Cardiac muscle cell (in vitro differentiated cells and primary cell): ENCODE measurements around the gene GAB2. TPM values are rescaled to one million over a fixed set of nuclear protein-coding genes. Genes with fewer than 3 reads are reported as not detected.
"Not testable (repeated sequence)": the region's sequence is repeated elsewhere in the genome, so short reads cannot be mapped to it uniquely, and the experiment has no call there.

ENCODE experiments used
- DNase-seq, 2 donors: peaks; one replicate each; pipeline versions ENCODE4 v3.0.0 to v3.0.0-alpha.2; 2010 to 2017; ENCODE audit warnings: low read depth in 1 of 2, low spot score in 1 of 2
- H3K27ac ChIP-seq: fragments of 200-600 bp; sonication (generic); 2 replicates; pipeline ENCODE4 v1.5.1; 2016
- H3K27me3 ChIP-seq: fragments of 200-600 bp; sonication (generic); 2 replicates; pipeline ENCODE4 v1.6.0; 2016; ENCODE audit warnings: control low read depth
- H3K36me3 ChIP-seq: fragments of 200-600 bp; sonication (generic); 2 replicates; pipeline ENCODE4 v1.5.1; 2016; ENCODE audit warnings: control low read depth
- H3K4me1 ChIP-seq: fragments of 200-600 bp; sonication (generic); 2 replicates; pipeline ENCODE4 v1.8.1; 2017; ENCODE audit warnings: low read depth, mild to moderate bottlenecking, mixed run types
- H3K4me3 ChIP-seq: fragments of 200-600 bp; sonication (generic); 2 replicates; pipeline ENCODE4 v1.5.1; 2016; ENCODE audit warnings: mild to moderate bottlenecking
- H3K9me3 ChIP-seq: fragments of 200-600 bp; sonication (generic); 2 replicates; pipeline ENCODE4 v1.5.1; 2017; ENCODE audit warnings: low read depth, mild to moderate bottlenecking, control low read depth
- polyA plus RNA-seq: library from polyadenylated mRNA; unstranded; fragments of >200 nt; fragmentation: Nextera tagmentation; extraction: Ambion mirVana; gene quantifications from 2 replicates; pipeline ENCODE4 v1.2.1, GENCODE V29; 2016
- total RNA-seq: library from RNA; depleted of rRNA; stranded (reverse); fragments of >200 nt; gene quantifications from 2 replicates; pipeline ENCODE4 v1.2.3, GENCODE V29; 2016
- TF ChIP-seq, protein P1 (sequence below): IDR thresholded peaks from 2 replicates; pipeline ENCODE4 v1.5.1; 2012; ENCODE audit warnings: low read depth, mild to moderate bottlenecking, low read length

Gene GAB2
- total and polyA plus RNA-seq, 2 experiments from 2014 or later, result 5.3 to 18.0 TPM

DNA sequence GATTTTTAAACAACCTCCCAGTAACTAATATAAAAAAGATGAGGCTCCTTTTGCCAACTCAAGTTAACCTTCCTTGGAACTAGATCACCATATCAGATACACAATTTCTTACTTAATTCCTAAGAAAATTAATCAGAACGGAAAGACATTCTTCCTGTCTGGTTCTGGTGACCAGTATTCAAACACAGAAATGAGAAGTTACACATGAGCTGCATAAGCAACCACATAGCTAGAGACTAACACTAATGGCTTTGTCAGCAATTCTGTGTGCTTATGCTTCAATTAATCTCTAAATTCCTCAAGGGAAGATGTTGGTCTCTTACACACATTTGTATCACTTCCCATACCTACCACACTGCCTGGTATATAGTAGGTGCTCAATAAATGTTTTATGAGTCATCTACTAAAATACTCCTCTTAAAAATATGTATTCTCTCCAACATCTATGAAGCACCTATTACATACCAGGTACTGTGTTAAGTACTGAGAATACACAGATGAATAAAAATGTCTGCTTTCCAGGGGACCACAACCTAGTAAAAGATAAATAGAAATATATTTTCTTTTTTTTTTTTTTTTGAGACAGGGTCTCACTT lies 54.5 kb downstream of the GAB2 start:
- TF ChIP-seq, protein P1, sequence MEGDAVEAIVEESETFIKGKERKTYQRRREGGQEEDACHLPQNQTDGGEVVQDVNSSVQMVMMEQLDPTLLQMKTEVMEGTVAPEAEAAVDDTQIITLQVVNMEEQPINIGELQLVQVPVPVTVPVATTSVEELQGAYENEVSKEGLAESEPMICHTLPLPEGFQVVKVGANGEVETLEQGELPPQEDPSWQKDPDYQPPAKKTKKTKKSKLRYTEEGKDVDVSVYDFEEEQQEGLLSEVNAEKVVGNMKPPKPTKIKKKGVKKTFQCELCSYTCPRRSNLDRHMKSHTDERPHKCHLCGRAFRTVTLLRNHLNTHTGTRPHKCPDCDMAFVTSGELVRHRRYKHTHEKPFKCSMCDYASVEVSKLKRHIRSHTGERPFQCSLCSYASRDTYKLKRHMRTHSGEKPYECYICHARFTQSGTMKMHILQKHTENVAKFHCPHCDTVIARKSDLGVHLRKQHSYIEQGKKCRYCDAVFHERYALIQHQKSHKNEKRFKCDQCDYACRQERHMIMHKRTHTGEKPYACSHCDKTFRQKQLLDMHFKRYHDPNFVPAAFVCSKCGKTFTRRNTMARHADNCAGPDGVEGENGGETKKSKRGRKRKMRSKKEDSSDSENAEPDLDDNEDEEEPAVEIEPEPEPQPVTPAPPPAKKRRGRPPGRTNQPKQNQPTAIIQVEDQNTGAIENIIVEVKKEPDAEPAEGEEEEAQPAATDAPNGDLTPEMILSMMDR, result no peak
- Histone ChIP-seq H3K27me3 (no peaks in the 10 kb centered on the region), H3K36me3 (no peaks in the 10 kb centered on the region), H3K9me3 (no peaks in the 10 kb centered on the region), H3K4me3 (no peak overlapping the region), H3K27ac (no peak overlapping the region), H3K4me1 (peaks cover 9% of the 10 kb centered on the region)
- no peak for DNase-seq

DNA sequence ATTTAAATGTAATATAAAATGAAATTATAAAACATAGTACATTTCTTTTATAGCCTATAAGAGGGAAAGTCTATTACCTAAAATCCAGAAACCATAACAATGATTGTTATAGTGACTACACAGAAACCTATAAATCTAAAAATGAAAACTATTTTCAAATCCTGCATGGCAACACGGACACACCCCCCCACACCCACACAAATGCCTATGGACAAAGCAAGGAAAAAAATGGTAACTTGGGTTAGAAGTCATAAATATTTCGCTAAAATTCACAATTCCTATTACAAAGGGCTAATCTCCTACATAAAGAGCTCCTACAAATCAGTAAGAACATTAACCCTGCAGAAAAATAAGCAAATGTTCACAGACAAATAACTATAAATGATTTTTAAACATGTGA lies 56.4 kb downstream of the GAB2 start:
- TF ChIP-seq, protein P1, result no peak
- Histone ChIP-seq H3K4me3 (no peak overlapping the region), H3K27ac (no peak overlapping the region), H3K27me3 (no peaks in the 10 kb centered on the region), H3K36me3 (no peaks in the 10 kb centered on the region), H3K4me1 (peaks cover 9% of the 10 kb centered on the region), H3K9me3 (no peaks in the 10 kb centered on the region)
- DNase-seq, result no peak

DNA sequence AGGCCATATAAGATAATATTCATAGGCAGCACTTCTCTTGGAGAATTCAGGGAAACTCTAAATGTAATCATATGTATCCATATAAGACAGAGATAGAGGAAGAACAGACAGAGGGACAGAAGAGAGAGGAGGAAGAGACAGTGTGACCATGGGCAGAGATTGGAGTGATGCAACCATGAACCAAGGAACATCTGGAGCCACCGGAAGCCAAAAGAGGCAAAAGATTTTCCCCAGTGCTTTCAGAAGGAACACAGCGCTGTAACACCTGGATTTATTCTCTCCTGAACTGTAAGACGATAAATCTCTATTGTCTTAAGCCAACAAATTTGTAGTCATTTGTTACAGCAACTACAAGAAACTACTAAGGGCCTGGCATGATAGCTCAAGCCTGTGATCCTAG lies 57.7 kb downstream of the GAB2 start:
- H3K4me1 ChIP-seq, result peaks cover 4% of the 10 kb centered on the region
- H3K36me3 ChIP-seq, result no peaks in the 10 kb centered on the region
- H3K4me3 ChIP-seq, result no peak overlapping the region
- no peak overlapping the region for H3K27ac ChIP-seq
- no peak for DNase-seq
- H3K27me3 ChIP-seq, result no peaks in the 10 kb centered on the region
- TF ChIP-seq, protein P1, result no peak
- H3K9me3 ChIP-seq, result no peaks in the 10 kb centered on the region

DNA sequence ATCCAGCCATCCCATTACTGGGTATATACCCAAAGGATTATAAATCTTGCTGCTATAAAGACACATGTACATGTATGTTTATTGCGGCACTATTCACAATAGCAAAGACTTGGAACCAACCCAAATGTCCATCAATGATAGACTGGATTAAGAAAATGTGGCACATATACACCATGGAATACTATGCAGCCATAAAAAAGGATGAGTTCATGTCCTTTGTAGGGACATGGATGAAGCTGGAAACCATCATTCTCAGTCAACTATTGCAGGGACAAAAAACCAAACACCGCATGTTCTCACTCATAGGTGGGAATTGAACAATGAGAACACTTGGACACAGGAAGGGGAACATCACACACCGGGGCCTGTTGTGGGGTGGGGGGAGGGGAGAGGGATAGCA lies 59.7 kb downstream of the GAB2 start:
- not testable (repeated sequence) for H3K27me3 ChIP-seq, H3K4me3 ChIP-seq, H3K27ac ChIP-seq, H3K36me3 ChIP-seq, H3K4me1 ChIP-seq, DNase-seq, H3K9me3 ChIP-seq

DNA sequence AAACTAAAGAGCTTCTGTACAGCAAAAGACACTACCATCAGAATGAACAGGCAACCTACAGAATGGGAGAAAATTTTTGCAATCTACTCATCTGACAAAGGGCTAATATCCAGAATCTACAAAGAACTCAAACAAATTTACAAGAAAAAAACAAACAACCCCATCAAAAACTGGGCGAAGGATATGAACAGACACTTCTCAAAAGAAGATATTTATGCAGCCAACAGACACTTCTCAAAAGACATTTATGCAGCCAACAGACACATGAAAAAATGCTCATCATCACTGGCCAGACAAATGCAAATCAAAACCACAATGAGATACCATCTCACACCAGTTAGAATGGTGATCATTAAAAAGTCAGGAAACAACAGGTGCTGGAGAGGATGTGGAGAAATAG lies 60.2 kb downstream of the GAB2 start:
- H3K27me3 ChIP-seq, H3K4me1 ChIP-seq, DNase-seq, H3K4me3 ChIP-seq, H3K9me3 ChIP-seq, H3K36me3 ChIP-seq, H3K27ac ChIP-seq: not testable (repeated sequence)

DNA sequence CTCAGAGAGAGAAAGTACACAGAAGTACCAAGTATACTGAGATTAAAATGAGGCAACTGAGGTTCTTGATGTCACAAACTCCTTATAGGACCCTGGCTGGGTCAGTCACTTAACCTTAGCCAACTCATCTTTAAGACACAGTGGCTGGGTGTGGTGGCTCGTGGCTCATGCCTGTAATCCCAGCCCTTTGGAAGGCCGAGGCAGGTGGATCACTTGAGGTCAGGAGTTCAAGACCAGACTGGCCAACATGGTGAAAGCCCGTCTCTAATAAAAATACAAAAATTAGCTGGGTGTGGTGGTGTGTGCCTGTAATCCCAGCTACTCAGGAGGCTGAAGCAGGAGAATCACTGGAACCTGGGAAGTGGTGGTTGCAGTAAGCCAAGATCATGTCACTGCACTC lies 61.9 kb downstream of the GAB2 start:
- H3K36me3 ChIP-seq, H3K4me3 ChIP-seq, H3K27me3 ChIP-seq, H3K27ac ChIP-seq, DNase-seq, H3K9me3 ChIP-seq: not testable (repeated sequence)
- peaks cover 14% of the 10 kb centered on the region for H3K4me1 ChIP-seq

DNA sequence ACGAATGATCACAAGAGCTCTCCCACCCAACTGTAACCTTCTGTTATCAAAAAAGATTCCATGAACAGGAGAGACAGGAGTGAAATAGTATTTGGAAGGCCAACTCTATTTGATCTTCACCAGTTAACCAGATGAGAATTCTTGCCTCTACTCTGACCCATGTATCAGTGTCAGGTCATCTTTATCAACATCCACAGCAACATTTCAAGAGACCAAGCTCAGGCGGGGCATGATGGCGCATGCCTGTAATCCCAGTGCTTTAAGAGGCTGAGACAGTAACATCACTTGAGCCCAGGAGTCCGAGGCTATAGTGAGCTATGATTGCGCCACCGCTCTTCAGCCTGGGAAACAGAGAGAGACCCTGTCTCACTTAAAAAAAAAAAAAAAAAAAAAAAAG lies 62.3 kb downstream of the GAB2 start:
- H3K9me3 ChIP-seq, result no peaks in the 10 kb centered on the region
- no peaks in the 10 kb centered on the region for H3K36me3 ChIP-seq
- no peak overlapping the region for H3K27ac ChIP-seq
- peaks cover 15% of the 10 kb centered on the region for H3K4me1 ChIP-seq
- H3K4me3 ChIP-seq, result no peak overlapping the region
- no peak for DNase-seq
- TF ChIP-seq, protein P1, result no peak
- no peaks in the 10 kb centered on the region for H3K27me3 ChIP-seq
